HepG2 (cell line): ENCODE measurements around the gene CCN2. TPM values are rescaled to one million over a fixed set of nuclear protein-coding genes. Genes with fewer than 3 reads are reported as not detected.
A peak's percentile ranks its signal among the peaks of the same experiment; 100 is the strongest.

Experiments used
- ATAC-seq: fragments of 200-7000 bp; cut with Tn5 transposase; 3 replicates; pipeline ENCODE4 v1.9.1; 2020; ENCODE audit warnings: mild to moderate bottlenecking, moderate library complexity
- BruUV-seq: library from RNA; stranded (reverse); fragments of 400-500 nt; replicated peaks from 2 replicates; lab custom pipeline; 2021; lab: Mats Ljungman, UMichigan
- CTCF ChIA-PET: fragments of 300-600 bp; formaldehyde crosslinking; extraction: SDS; loops from one replicate; lab custom pipeline; 2021; ENCODE audit warnings: low total read pairs, inconsistent platforms, low intra/inter-chr PET ratio; lab: Yijun Ruan, JAX
- POLR2A ChIA-PET: fragments of 350-600 bp; sonication (Branson Sonifier 250); formaldehyde crosslinking; loops from one replicate; lab custom pipeline; 2020; ENCODE audit warnings: antibody characterized with exemption, inconsistent platforms; lab: Yijun Ruan, JAX
- DNase-seq: peaks from one replicate; pipeline ENCODE4 v3.0.0-alpha.2; 2015; ENCODE audit warnings: low spot score
- FAIRE-seq: peaks from 3 replicates; lab custom pipeline; 2011; peaks lifted over from hg19 to GRCh38; lab: Jason Lieb, UNC
- H2AFZ ChIP-seq: one replicate; pipeline ENCODE4 v1.6.1; 2011; ENCODE audit warnings: low read length, inconsistent platforms
- H3K27ac ChIP-seq: fragments of 300-600 bp; 3 replicates; pipeline ENCODE4 v1.8.0; 2011; ENCODE audit warnings: mixed run types, mild to moderate bottlenecking, mixed read lengths, low read length, inconsistent platforms; ENCODE audit not compliant: insufficient read depth; ENCODE audit errors: extremely low read length
- H3K27me3 ChIP-seq, 2 experiments: fragments of 200-600 bp in 1 of 2; 2 replicates in 1 of 2; 3 replicates in 1 of 2; pipeline versions ENCODE4 v1.6.0 to v1.8.0; 2011; ENCODE audit warnings: low read length in 2 of 2, mild to moderate bottlenecking in 2 of 2, moderate library complexity in 2 of 2, inconsistent platforms in 1 of 2; ENCODE audit not compliant: insufficient read depth in 2 of 2, control insufficient read depth in 1 of 2
- H3K36me3 ChIP-seq, 2 experiments: fragments of 200-600 bp in 1 of 2; replicated peaks in 1 of 2; 2 replicates in 1 of 2; 3 replicates in 1 of 2; pipeline versions ENCODE4 v1.5.1 to v1.8.0; 2011; ENCODE audit warnings: low read length in 2 of 2, inconsistent platforms in 1 of 2; ENCODE audit not compliant: insufficient read depth in 2 of 2, control insufficient read depth in 1 of 2
- H3K4me1 ChIP-seq: 2 replicates; pipeline ENCODE4 v1.5.1; 2012; ENCODE audit warnings: low read length, inconsistent platforms; ENCODE audit not compliant: insufficient read depth
- H3K4me2 ChIP-seq: 2 replicates; pipeline ENCODE4 v1.6.0; 2011; ENCODE audit warnings: low read depth, low read length, inconsistent platforms
- H3K4me3 ChIP-seq, 3 experiments: fragments of 200-600 bp in 1 of 3; sonication (generic), shearing (Covaris generic) in 1 of 3; replicated peaks in 1 of 3; 2 replicates each; pipeline ENCODE4 v1.5.1; 2011 to 2016; ENCODE audit warnings: low read length in 3 of 3, inconsistent platforms in 2 of 3, low read depth in 2 of 3, mild to moderate bottlenecking in 2 of 3, control low read depth in 1 of 3, mixed read lengths in 1 of 3; ENCODE audit not compliant: insufficient read depth in 1 of 3
- H3K79me2 ChIP-seq: one replicate; pipeline ENCODE4 v1.6.1; 2011; ENCODE audit warnings: low read length, inconsistent platforms; ENCODE audit not compliant: insufficient read depth
- H3K9ac ChIP-seq: 2 replicates; pipeline ENCODE4 v1.6.0; 2011; ENCODE audit warnings: mild to moderate bottlenecking, low read depth, low read length, inconsistent platforms; ENCODE audit not compliant: insufficient read depth
- H3K9me3 ChIP-seq: 2 replicates; pipeline ENCODE4 v1.5.1; 2012; ENCODE audit warnings: mild to moderate bottlenecking, low read length
- H4K20me1 ChIP-seq: 2 replicates; pipeline ENCODE4 v1.6.0; 2011; ENCODE audit warnings: inconsistent platforms, mild to moderate bottlenecking, low read length, moderate library complexity; ENCODE audit not compliant: insufficient read depth
- ATF1 ChIP-seq: IDR thresholded peaks from 2 replicates; pipeline ENCODE4 v1.6.1; 2016; ENCODE audit warnings: mild to moderate bottlenecking, control low read depth
- CBFB ChIP-seq: sonication (generic); formaldehyde crosslinking; IDR thresholded peaks from 2 replicates; pipeline ENCODE4 v1.4.0; 2020; ENCODE audit warnings: missing genetic modification reagents
- DDIT3 ChIP-seq: sonication (generic); formaldehyde crosslinking; IDR thresholded peaks from 2 replicates; pipeline ENCODE4 v1.4.0; 2020; ENCODE audit warnings: mild to moderate bottlenecking, missing genetic modification reagents
- FOXA3 ChIP-seq: IDR thresholded peaks from 2 replicates; pipeline ENCODE4 v1.6.1; 2016; ENCODE audit warnings: missing genetic modification reagents, missing compliant biosample characterization
- KAT8 ChIP-seq: IDR thresholded peaks from 2 replicates; pipeline ENCODE4 v1.6.1; 2016; ENCODE audit warnings: missing genetic modification reagents, missing compliant biosample characterization
- MATR3 ChIP-seq: sonication (generic); formaldehyde crosslinking; IDR thresholded peaks from 2 replicates; pipeline ENCODE4 v1.4.0; 2020; ENCODE audit warnings: missing genetic modification reagents
- RARA ChIP-seq: IDR thresholded peaks from 2 replicates; pipeline ENCODE4 v1.6.1; 2016; ENCODE audit warnings: missing genetic modification reagents, missing compliant biosample characterization
- RBAK ChIP-seq: sonication (generic); formaldehyde crosslinking; IDR thresholded peaks from 2 replicates; pipeline ENCODE4 v1.5.1; 2020; ENCODE audit warnings: mild to moderate bottlenecking, missing genetic modification reagents
- RFX1 ChIP-seq: fragments of 450-650 bp; IDR thresholded peaks from 2 replicates; pipeline ENCODE4 v1.6.1; 2017
- SAFB2 ChIP-seq: sonication (generic); formaldehyde crosslinking; IDR thresholded peaks from 2 replicates; pipeline ENCODE4 v1.5.1; 2020; ENCODE audit warnings: missing genetic modification reagents, low read depth, mild to moderate bottlenecking, borderline replicate concordance
- SAP130 ChIP-seq: IDR thresholded peaks from 2 replicates; pipeline ENCODE4 v1.6.1; 2016; ENCODE audit warnings: low read depth
- TFE3 ChIP-seq: IDR thresholded peaks from 2 replicates; pipeline ENCODE4 v1.6.1; 2016
- ZBTB38 ChIP-seq: sonication (generic); formaldehyde crosslinking; IDR thresholded peaks from 2 replicates; pipeline ENCODE4 v1.5.1; 2020; ENCODE audit warnings: mild to moderate bottlenecking, missing genetic modification reagents
- ZFP37 ChIP-seq: sonication (generic); formaldehyde crosslinking; IDR thresholded peaks from 2 replicates; pipeline ENCODE4 v1.4.0; 2020; ENCODE audit warnings: missing genetic modification reagents, borderline replicate concordance
- ZNF44 ChIP-seq: sonication (generic); formaldehyde crosslinking; IDR thresholded peaks from 2 replicates; pipeline ENCODE4 v1.5.1; 2020; ENCODE audit warnings: mild to moderate bottlenecking, missing genetic modification reagents
- WGBS: methylation state at CpG from one replicate; pipeline ENCODE4 v1.1.6; 2017; ENCODE audit warnings: low lambda C conversion rate; 5-methylcytosine and 5-hydroxymethylcytosine counted together
- in situ Hi-C: cut with HindIII; loops from 2 replicates; pipeline ENCODE4 v1.10.0; 2017; ENCODE audit warnings: low pct_unique_long_range_greater_than_20kb; ENCODE audit not compliant: extremely low pct_ligation_motif_present
- intact Hi-C: fragments of 100-400 bp; cut with micrococcal nuclease; formaldehyde crosslinking; loops from one replicate; pipeline ENCODE4 v1.10.0; 2022; ENCODE audit not compliant: unreplicated experiment
- polyA plus RNA-seq, 8 experiments: library from polyadenylated mRNA; depleted of rRNA in 3 of 8; stranded (reverse) in 7 of 8; unstranded in 1 of 8; fragments of >200 nt; fragmentation: Illumina TruSeq in 4 of 8; extraction: Trizol in 4 of 8; gene quantifications; 2 replicates each; pipeline versions ENCODE4 v1.2.1 to v1.2.3, GENCODE V29; 2011 to 2016; ENCODE audit warnings: low read depth in 4 of 8, missing spikeins in 1 of 8, mixed read lengths in 1 of 8; ENCODE audit not compliant: insufficient read depth in 1 of 8
- total RNA-seq, 5 experiments: library from RNA; depleted of rRNA; stranded (reverse); fragments of >200 nt; fragmentation: Illumina TruSeq; extraction: Trizol; gene quantifications; 2 replicates each; pipeline ENCODE4 v1.2.3, GENCODE V29; 2016; ENCODE audit warnings: low read depth in 1 of 5
- TF ChIP-seq, protein P1 (sequence below): fragments of 450-650 bp; IDR thresholded peaks from 2 replicates; pipeline ENCODE4 v1.6.1; 2017
- TF ChIP-seq, protein P2 (sequence below): sonication (generic); formaldehyde crosslinking; IDR thresholded peaks from 2 replicates; pipeline ENCODE4 v1.8.0; 2022; ENCODE audit warnings: mild to moderate bottlenecking, missing genetic modification reagents

The CCN2 gene
- total and polyA plus RNA-seq, 2 of the 13 experiments (the other 11 are each of a cell fraction or from before 2014, with no cell fraction given) = 34.7 to 316 TPM

- TF ChIP-seq RFX1 = no peak
- no peak for TF ChIP-seq ZNF44
- 0 out of 2 replicates have a peak, but pooled peaks have one; percentile 20 for TF ChIP-seq ATF1 (CRISPR knock-in tag)
- peak; percentile 44 for TF ChIP-seq FOXA3
- peak; percentile 31; the same call in 1 of the 2 replicates for TF ChIP-seq SAP130 (CRISPR knock-in tag)
- no peak for TF ChIP-seq SAFB2 (CRISPR knock-in tag)
- peak; percentile 20; the same call in 1 of the 2 replicates for TF ChIP-seq KAT8 (CRISPR knock-in tag)
Observed at GRCh38 chr6:131970076-131970859, 19.1 kb upstream of the CCN2 start (continued).

DNA sequence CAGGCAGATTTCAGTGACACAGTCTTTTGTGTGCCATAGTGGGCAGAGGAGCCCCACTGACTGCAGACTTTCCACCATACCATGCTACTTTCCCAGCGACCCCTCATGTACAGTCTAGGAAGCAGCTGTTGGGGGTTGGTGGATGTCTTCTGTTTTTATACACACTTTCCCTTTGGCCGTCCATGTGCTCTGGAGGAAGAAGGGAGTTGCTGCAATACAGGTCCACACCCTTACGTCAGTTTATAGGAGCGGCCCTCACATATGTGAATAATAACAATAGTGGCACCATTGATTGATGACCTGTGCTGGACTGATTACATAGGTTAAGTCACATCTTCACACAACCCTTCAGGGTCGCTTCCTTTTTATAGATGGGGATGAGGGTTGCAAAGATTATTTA is 17.5 kb upstream of the CCN2 start:
- in situ Hi-C loops = no loop called here
- 96% methylated on average over 5 of the region's 5 CpGs for WGBS
- ChIA-PET CTCF (no interaction called here), POLR2A (interaction anchor here (1.2 kb wide), 1 partner anchor 17 kb away, joined by 3 read pairs; the partner anchor contains the start of gene CCN2)
- intact Hi-C loops = no loop called here
- DNase-seq = no peak
- no peak overlapping the region for H2AFZ ChIP-seq
- H3K9ac ChIP-seq = no peak overlapping the region
- no peak overlapping the region for H3K4me2 ChIP-seq
- H4K20me1 ChIP-seq = no peaks in the 10 kb centered on the region
- ATAC-seq = no peak
- no peaks in the 10 kb centered on the region for H3K27me3 ChIP-seq
- no peak overlapping the region for H3K27ac ChIP-seq
- BruUV-seq = no TSS peak
- no peak for FAIRE-seq
- no peak overlapping the region for H3K4me3 ChIP-seq
- no peaks in the 10 kb centered on the region for H3K9me3 ChIP-seq
- H3K79me2 ChIP-seq = no peaks in the 10 kb centered on the region
- peaks cover 40% of the 10 kb centered on the region for H3K4me1 ChIP-seq
- H3K36me3 ChIP-seq = no peaks in the 10 kb centered on the region
- TF ChIP-seq ZBTB38 (CRISPR knock-in tag) (no peak), MATR3 (CRISPR knock-in tag) (no peak), CBFB (CRISPR knock-in tag) (no peak), DDIT3 (CRISPR knock-in tag) (no peak), TFE3 (CRISPR knock-in tag) (no peak), RBAK (CRISPR knock-in tag) (no peak), RARA (CRISPR knock-in tag) (no peak), ZFP37 (no peak)
- TF ChIP-seq, protein P1, sequence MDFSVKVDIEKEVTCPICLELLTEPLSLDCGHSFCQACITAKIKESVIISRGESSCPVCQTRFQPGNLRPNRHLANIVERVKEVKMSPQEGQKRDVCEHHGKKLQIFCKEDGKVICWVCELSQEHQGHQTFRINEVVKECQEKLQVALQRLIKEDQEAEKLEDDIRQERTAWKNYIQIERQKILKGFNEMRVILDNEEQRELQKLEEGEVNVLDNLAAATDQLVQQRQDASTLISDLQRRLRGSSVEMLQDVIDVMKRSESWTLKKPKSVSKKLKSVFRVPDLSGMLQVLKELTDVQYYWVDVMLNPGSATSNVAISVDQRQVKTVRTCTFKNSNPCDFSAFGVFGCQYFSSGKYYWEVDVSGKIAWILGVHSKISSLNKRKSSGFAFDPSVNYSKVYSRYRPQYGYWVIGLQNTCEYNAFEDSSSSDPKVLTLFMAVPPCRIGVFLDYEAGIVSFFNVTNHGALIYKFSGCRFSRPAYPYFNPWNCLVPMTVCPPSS = no peak
- TF ChIP-seq, protein P2, sequence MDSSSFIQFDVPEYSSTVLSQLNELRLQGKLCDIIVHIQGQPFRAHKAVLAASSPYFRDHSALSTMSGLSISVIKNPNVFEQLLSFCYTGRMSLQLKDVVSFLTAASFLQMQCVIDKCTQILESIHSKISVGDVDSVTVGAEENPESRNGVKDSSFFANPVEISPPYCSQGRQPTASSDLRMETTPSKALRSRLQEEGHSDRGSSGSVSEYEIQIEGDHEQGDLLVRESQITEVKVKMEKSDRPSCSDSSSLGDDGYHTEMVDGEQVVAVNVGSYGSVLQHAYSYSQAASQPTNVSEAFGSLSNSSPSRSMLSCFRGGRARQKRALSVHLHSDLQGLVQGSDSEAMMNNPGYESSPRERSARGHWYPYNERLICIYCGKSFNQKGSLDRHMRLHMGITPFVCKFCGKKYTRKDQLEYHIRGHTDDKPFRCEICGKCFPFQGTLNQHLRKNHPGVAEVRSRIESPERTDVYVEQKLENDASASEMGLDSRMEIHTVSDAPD (CRISPR knock-in tag) = no peak
